ENCODE measurements around the gene WDFY4.

WDFY4 gene

DNA sequence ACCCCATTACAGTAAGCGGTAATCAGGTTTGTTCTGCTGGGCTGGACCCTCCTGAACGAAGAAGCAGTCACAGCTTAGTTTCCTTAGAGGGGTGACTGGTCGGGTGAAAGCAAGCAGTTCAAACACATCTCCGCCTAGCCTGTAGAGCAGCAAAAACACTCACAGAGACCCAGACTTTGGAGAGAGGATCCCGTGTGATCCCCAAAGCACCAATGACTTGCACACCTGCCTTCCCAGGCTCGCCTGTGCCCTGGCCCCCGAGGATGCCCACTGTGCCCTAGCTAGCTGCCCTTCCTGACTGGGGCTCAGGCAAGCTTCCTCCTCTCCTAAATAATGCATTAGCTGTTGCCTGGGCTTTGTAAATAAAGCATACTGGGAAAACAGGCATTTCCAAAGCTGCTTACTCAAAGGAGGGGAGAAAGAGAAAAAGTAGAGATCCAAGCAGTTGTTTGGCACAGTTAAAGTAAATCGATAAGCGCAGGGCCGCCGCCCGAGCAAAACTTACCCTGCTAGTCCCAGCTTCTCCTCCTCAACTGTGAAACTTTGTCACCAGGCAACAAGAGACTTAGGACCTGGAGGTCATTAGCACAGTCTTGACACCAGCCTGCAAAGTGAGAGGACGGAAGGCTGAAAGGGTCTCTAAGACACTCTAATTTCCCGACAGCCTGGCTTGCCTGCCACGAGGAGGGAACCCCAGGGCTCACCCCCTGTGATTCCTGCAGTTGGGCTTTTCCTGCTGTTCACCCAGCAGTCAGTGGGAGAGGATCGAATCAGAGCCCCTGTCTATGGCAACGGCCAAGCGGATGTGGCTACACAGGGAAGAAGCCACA is 250.2 kb downstream of the WDFY4 start:
- no peak for DNase-seq (ENCODE audit: low read depth)
- H3K4me3 ChIP-seq (ENCODE audit: low read depth, low read length): no peak overlapping the region
- TF ChIP-seq, protein P1, sequence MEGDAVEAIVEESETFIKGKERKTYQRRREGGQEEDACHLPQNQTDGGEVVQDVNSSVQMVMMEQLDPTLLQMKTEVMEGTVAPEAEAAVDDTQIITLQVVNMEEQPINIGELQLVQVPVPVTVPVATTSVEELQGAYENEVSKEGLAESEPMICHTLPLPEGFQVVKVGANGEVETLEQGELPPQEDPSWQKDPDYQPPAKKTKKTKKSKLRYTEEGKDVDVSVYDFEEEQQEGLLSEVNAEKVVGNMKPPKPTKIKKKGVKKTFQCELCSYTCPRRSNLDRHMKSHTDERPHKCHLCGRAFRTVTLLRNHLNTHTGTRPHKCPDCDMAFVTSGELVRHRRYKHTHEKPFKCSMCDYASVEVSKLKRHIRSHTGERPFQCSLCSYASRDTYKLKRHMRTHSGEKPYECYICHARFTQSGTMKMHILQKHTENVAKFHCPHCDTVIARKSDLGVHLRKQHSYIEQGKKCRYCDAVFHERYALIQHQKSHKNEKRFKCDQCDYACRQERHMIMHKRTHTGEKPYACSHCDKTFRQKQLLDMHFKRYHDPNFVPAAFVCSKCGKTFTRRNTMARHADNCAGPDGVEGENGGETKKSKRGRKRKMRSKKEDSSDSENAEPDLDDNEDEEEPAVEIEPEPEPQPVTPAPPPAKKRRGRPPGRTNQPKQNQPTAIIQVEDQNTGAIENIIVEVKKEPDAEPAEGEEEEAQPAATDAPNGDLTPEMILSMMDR (IDR thresholded peaks at IDR 0.05; ENCODE audit: low read depth, low read length, missing control alignments): no peak
- in situ Hi-C loops (cut with HindIII; ENCODE audit: low sequenced_read_pairs): no loop called here

DNA sequence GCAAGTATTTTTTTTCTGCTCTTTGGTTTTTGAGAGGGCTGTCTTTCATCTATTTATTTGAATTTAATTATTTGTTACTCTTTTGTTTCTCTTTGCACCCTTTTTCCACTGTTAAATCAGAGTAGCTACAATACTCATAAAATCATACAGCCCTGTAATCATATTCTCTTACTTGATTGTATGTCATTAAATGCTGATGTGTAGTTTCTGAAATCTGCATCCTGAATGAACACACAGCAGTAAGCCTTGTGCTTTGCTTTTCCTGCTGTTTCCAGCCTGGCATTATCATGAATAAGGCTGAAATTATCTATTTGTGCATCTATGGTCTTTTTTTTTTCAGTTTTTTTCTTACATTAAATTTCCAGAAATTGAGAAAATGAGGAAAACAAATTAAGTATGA is 250.9 kb downstream of the WDFY4 start:
- in situ Hi-C loops (cut with HindIII; ENCODE audit: low sequenced_read_pairs): no loop called here
- TF ChIP-seq, protein P1 (IDR thresholded peaks at IDR 0.05; ENCODE audit: low read depth, low read length, missing control alignments): no peak
- no peak for DNase-seq (ENCODE audit: low read depth)
- H3K4me3 ChIP-seq (ENCODE audit: low read depth, low read length): no peak overlapping the region

DNA sequence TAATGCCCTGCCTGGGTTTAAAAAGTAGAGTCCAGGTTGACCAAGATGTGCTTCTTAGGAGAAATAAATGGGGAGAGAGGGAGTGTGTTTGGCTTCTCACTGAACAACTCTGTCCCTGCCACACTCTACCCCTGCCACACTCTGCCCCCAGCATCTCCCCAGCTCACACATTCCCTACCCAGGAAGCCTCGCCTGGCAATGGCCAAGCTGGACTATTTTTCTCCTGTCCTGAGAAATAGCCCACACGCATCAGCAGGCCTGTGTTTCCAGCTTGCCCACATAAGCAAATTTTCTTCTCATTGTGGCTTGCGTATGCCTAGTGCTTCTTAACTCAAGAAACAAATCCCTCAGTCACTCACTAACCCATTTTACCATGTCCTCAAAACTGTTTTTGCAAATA is 253.1 kb downstream of the WDFY4 start:
- TF ChIP-seq, protein P1 (IDR thresholded peaks at IDR 0.05; ENCODE audit: low read depth, low read length, missing control alignments): no peak
- in situ Hi-C loops (cut with HindIII; ENCODE audit: low sequenced_read_pairs): no loop called here
- no peak for DNase-seq (ENCODE audit: low read depth)
- no peak overlapping the region for H3K4me3 ChIP-seq (ENCODE audit: low read depth, low read length)

DNA sequence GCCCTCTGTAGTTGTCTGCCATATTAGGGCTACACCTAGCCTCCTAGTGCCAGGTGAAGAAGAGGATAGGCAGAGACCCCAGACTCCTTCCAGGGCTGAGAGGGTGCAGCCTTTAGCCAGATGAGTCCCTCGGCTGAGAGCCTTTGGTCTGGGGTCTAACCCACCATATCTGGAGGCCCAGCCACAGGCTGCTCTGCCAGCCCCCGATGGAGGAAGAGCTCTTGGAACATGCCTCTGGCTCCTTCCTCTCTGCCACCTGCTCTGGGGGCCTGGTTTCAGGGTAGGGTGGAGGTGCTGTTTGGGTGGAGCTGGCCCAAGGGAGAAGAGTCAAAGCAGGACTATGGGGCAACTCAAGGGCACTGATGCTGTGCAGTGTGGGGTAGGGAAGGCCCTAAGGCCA is 253.6 kb downstream of the WDFY4 start:
- in situ Hi-C loops (cut with HindIII; ENCODE audit: low sequenced_read_pairs): no loop called here
- no peak for DNase-seq (ENCODE audit: low read depth)
- TF ChIP-seq, protein P1 (IDR thresholded peaks at IDR 0.05; ENCODE audit: low read depth, low read length, missing control alignments): no peak
- H3K4me3 ChIP-seq (ENCODE audit: low read depth, low read length): no peak overlapping the region

DNA sequence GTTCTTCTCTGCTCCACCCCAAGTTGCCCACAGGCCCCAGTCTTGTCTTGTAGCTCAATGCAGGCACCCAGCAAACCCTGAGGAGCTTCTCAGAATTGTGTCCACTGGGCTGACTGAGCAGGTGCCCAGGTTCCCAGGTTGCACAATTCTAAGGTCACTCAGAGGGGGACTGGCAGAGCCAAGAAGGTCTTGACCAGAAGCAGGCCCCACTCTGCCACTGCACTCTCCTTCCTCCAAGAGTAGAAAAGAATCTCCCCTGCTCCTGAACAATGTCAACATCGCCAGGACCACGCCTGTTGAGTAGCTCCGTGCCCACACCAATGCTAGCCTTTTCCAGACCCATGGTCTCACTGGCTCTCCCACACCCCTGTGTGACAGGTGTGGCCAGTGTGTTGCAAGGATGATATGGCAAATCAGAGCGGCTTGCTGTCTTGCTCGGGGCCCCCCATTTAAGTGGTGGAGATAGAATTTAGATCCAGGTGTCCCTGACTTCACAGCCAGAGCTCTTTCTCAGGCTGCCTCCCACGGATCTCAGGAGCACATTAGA is 254.4 kb downstream of the WDFY4 start:
- no peak for DNase-seq (ENCODE audit: low read depth)
- TF ChIP-seq, protein P1 (IDR thresholded peaks at IDR 0.05; ENCODE audit: low read depth, low read length, missing control alignments): no peak
- no peak overlapping the region for H3K4me3 ChIP-seq (ENCODE audit: low read depth, low read length)
- in situ Hi-C loops (cut with HindIII; ENCODE audit: low sequenced_read_pairs): no loop called here

DNA sequence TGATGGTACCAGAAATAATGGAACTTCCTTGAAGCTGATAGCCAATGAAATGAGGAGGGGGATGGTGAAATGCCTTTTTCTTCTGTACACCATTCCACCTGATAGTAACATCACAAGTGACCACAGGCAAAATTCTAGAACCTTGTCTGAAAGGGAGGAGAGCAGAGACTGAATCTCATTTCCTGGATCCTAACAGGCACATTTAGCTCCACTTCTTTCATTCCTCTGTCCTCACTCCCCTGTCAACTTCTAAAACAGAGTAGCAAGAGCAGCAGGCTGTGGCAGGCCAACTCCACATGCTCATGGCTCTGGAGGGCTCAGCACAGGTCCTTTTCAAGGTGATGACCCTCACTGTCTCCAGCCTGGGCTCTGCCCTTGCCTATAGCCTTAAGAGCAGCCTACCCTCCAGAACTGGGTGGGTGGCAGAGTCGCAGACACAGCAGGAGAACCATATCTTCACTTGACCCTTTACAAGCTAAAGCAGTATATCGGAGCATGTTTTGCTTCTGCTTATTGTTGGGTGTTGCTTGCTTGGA is 255.2 kb downstream of the WDFY4 start, which contains the start of gene LRRC18:
Gene LRRC18 (minus strand): TSS at position 51 of the 536 bp plus-strand sequence. CDS start 25,685 bp downstream, outside the sequence.
- TF ChIP-seq, protein P1 (IDR thresholded peaks at IDR 0.05; ENCODE audit: low read depth, low read length, missing control alignments): no peak
- H3K4me3 ChIP-seq (ENCODE audit: low read depth, low read length): no peak within 1 kb of the TSS
- DNase-seq (ENCODE audit: low read depth): no peak
- in situ Hi-C loops (cut with HindIII; ENCODE audit: low sequenced_read_pairs): no loop called here
